GM12864 (cell line): ENCODE measurements around the gene DMRT2.

ENCODE experiments used
- DNase-seq: peaks from one replicate; pipeline ENCODE4 v3.0.0-alpha.2; 2011; ENCODE audit warnings: low read depth
- H3K4me3 ChIP-seq: 2 replicates; pipeline ENCODE4 v1.5.1; 2011; ENCODE audit warnings: mild to moderate bottlenecking, low read depth, low read length, control low read depth
- TF ChIP-seq, protein P1 (sequence below): IDR thresholded peaks from 2 replicates; pipeline ENCODE4 v1.5.1; 2011; ENCODE audit warnings: low read depth, mild to moderate bottlenecking, moderate library complexity, low read length, control low read depth, inconsistent platforms; ENCODE audit errors: missing control alignments

DMRT2 gene

DNA sequence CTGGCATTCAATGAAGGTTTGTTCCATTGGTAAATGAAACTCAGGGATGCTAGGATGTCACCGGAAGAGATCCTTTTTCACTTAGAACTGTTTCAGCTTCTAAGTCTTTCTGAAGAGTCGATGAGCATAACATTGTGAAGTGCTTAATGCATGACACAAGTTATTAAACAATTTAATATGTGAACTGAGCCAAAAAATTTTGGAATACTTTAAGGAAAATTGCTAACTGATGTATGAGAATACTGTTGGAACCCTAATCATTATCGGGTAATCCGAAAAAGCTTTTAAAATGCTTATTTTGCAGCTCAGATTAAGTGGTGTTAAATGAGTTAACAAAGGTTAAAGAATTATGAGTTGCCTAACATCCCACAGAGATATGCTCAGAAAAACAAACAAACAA lies 34.9 kb downstream of the DMRT2 start:
- TF ChIP-seq, protein P1, sequence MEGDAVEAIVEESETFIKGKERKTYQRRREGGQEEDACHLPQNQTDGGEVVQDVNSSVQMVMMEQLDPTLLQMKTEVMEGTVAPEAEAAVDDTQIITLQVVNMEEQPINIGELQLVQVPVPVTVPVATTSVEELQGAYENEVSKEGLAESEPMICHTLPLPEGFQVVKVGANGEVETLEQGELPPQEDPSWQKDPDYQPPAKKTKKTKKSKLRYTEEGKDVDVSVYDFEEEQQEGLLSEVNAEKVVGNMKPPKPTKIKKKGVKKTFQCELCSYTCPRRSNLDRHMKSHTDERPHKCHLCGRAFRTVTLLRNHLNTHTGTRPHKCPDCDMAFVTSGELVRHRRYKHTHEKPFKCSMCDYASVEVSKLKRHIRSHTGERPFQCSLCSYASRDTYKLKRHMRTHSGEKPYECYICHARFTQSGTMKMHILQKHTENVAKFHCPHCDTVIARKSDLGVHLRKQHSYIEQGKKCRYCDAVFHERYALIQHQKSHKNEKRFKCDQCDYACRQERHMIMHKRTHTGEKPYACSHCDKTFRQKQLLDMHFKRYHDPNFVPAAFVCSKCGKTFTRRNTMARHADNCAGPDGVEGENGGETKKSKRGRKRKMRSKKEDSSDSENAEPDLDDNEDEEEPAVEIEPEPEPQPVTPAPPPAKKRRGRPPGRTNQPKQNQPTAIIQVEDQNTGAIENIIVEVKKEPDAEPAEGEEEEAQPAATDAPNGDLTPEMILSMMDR = no peak
- no peak for DNase-seq

DNA sequence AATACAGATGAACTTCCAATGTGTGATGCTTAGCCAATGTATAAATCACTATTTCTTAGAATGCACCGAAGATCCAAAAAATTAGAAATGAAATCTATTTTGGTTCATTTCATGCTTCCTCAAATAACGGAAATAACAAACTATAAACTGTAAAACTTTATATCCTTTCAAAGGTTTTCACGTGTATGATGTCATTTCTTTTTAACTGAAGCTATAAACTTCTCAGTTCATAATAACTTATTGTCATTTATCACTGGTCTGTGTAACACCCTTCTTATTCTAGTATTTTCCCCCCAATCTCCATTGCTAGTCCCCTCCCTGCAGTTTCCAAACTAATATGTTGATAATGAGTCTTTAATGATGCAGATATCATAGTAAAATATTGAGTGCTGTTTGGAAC lies 36.4 kb downstream of the DMRT2 start:
- TF ChIP-seq, protein P1 = no peak
- no peak for DNase-seq
- no peak overlapping the region for H3K4me3 ChIP-seq

More for the DNA sequence above, 34.9 kb downstream of the DMRT2 start:
- no peak overlapping the region for H3K4me3 ChIP-seq

DNA sequence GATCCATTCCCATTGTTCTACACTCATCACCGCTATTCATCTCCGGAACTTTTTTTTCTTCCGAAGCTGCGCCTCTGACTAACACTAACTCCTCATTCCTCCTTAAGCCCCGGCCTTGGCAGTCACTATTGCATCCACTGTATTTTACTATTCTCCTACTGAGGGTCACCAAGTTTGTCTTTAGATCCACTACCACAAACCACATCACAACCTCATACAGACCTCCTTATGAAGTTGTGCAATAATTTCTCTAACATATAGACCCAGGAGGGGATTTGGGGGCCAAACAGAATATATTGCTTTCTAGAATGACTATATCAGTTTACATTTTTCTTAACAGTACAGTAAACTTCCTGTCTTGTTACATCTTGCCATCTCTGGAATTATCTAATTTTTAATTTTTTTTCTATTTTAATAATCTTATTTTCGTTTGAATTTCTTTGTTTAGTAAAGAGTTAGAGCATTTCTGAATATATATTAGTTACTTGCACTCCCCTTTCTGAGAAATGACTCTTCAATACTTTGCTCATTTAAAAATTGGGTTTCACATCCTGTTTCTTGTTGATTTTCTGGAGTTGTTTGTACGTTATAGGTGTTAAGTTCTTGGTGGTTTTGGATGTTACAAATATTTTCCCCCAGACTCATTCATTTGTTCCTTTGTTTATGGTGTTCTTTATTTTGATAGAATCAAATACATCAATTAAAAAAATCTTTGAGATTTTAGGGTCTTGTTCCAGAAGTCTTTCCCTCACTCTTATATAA lies 37.1 kb downstream of the DMRT2 start:
- TF ChIP-seq, protein P1 = no peak
- DNase-seq = no peak
- no peak overlapping the region for H3K4me3 ChIP-seq

DNA sequence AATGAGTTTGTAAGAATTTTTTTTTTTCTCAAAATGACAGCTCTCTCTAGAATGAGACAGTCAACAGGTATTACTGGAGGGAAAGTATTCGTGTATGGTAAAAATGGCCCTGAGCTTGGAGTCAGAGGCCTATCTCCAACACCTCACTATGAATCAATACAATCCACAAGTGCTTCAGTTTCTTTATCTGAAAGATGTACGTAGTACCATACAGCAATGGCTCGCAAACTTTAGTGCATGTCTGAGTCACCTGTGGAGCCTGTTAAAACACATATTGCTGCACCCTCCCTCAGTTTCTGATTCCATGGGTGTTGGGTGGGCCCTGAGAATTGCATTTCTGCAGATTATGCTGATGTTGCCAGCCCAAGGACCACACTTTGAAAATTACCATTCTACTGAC lies 44.6 kb downstream of the DMRT2 start:
- no peak for DNase-seq
- TF ChIP-seq, protein P1 = no peak
- no peak overlapping the region for H3K4me3 ChIP-seq

DNA sequence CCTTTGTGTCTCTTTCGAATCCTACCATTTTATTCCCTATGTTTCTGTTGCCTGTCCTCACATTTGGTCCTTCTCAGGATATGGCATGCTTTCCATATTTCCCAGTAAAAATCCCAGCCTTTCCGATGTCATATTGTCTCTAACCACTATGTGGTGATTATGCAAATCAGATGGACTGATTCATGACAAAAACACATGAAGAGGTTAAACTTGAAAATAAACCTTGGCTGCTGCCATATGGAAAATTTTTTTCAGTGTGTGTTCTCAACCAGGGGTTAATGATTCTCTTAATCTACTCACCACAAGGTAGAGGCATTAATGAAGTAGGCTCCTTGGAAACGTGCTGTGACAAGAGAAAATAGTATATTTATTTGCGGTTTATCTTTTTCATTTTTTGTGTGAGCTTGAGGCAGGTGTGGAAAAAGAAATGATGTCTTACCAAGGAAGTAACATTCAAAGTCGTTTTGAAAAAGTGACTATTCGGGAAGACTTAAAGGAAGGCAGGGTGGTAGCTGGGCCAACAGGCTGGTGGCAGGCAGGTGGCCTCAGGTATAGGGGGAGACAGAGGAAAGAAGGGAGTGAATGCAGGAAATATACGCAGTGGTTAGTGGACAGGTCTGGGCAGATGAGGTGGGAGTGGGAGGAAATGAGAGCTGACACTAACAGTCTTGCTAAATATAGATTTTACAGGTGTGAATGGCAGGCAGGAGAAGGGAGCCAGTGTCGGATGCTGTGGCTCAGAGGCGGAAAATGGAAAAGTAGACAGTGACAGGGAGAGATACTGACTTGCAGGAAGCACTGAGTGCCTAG lies 46.2 kb downstream of the DMRT2 start:
- DNase-seq = no peak
- no peak overlapping the region for H3K4me3 ChIP-seq
- TF ChIP-seq, protein P1 = no peak

DNA sequence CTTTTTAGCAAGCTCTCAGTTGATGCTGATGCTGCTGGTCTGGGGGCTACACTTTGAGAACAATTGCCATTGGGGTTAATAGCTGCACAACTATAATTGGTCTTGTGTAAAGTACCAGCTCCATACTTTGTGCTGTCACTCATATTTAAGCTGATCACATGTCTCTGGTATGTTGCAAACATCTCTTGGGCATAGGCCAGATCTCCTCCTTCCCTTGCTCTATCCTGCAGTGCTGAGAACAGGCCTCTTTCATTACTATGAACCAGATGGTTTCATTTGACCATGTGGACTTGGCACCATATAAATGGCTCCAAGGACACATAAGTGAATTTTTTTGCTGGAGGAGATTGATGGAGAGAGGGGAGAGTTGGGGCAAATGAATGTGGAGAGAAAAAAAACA lies 48.4 kb downstream of the DMRT2 start:
- DNase-seq = no peak
- TF ChIP-seq, protein P1 = no peak
- no peak overlapping the region for H3K4me3 ChIP-seq

DNA sequence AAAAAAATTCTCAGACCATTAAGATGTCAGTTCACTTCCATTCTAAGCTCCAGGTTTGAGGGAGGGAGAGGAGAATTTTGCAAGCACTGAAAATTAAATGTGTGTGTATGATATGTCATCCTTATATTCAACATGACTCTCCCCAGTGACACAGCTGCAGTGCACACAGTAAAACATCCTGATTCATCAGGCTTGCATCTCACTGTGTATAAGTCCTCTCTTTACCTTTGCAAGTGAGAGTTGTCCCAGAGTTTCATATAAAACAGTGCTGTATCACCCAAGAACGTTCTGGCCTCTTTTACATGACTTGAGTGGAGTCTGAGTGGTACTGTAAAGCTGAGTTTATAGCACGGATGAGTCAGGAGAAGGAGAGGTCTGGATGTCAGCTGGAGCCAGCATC lies 50.0 kb downstream of the DMRT2 start:
- no peak overlapping the region for H3K4me3 ChIP-seq
- TF ChIP-seq, protein P1 = no peak
- no peak for DNase-seq
